Measurements from ENCODE around the gene DDX4. TPM values are rescaled to one million over a fixed set of nuclear protein-coding genes. Genes with fewer than 3 reads are reported as not detected.

DDX4 gene
- polyA plus RNA-seq, 3 donors: not detected

- 100% methylated on average over 1 of the region's 3 CpGs for WGBS (ENCODE audit: insufficient coverage)
- no peak overlapping the region for H3K9ac ChIP-seq (ENCODE audit: insufficient read depth, low read length, poor library complexity, severe bottlenecking)
- H4K20me1 ChIP-seq (ENCODE audit: insufficient read depth, low read length): no peaks in the 10 kb centered on the region
- H3K27ac ChIP-seq (ENCODE audit: low read depth in 1 of 2, low read length in 2 of 2): no peak overlapping the region
- peaks cover 0 to 2% (median 0%) of the 10 kb centered on the region in 3 donors for H3K27me3 Mint-ChIP-seq (ENCODE audit: low read depth in 3 of 3)
- H3K4me3 ChIP-seq (replicated peaks in 1 of 3; ENCODE audit: low read depth in 2 of 3, low read length in 3 of 3): no peak overlapping the region
- H3K9me3 Mint-ChIP-seq: peaks cover 0 to 5% (median 0%) of the 10 kb centered on the region in 7 donors
- intact Hi-C loops (cut with micrococcal nuclease): no loop called here
- no peaks in the 10 kb centered on the region for H3K27me3 ChIP-seq (ENCODE audit: control insufficient read depth in 2 of 2, insufficient read depth in 2 of 2, low read length in 2 of 2)
- no peak for DNase-seq
- H3K4me1 Mint-ChIP-seq: peaks cover 8% of the 10 kb centered on the region
- peaks cover 14 to 40% of the 10 kb centered on the region in 2 donors for H3K36me3 Mint-ChIP-seq
- no peak overlapping the region for H2AFZ ChIP-seq (ENCODE audit: insufficient read depth, low read depth, low read length, poor library complexity, severe bottlenecking)
- no peak overlapping the region for H3K4me2 ChIP-seq (replicated peaks; ENCODE audit: extremely low read depth, low read length, poor library complexity, severe bottlenecking)
- H3K27ac Mint-ChIP-seq: peak overlapping the region in 3 of 7 donors; percentile 7 to 66 (median 55)
- no peak for TF ChIP-seq CTCF (IDR thresholded peaks at IDR 0.05)
- H3K4me1 ChIP-seq (ENCODE audit: control insufficient read depth in 1 of 2, insufficient read depth in 2 of 2, low read length in 2 of 2): peaks cover 0 to 3% of the 10 kb centered on the region in 2 donors
- H3K9me3 ChIP-seq (replicated peaks in 1 of 2; ENCODE audit: control insufficient read depth in 1 of 2, insufficient read depth in 1 of 2, low read length in 2 of 2): no peaks in the 10 kb centered on the region
- peaks cover 4 to 28% of the 10 kb centered on the region in 2 donors for H3K36me3 ChIP-seq (replicated peaks in 1 of 2; ENCODE audit: control insufficient read depth in 1 of 2, insufficient read depth in 2 of 2, low read length in 2 of 2)
- no peaks in the 10 kb centered on the region for H3K79me2 ChIP-seq (ENCODE audit: insufficient read depth, low read length)
- H3K4me3 Mint-ChIP-seq: no peak overlapping the region
Observed at GRCh38 chr5:55699041-55699688, 38.7 kb upstream of the DDX4 start.

- H3K36me3 Mint-ChIP-seq: peaks cover 14 to 31% of the 10 kb centered on the region in 2 donors
- intact Hi-C loops (cut with micrococcal nuclease): no loop called here
- peak overlapping the region in 3 of 7 donors; percentile 13 to 76 (median 50) for H3K27ac Mint-ChIP-seq
Observed at GRCh38 chr5:55700745-55701144, 37.1 kb upstream of the DDX4 start.

More at GRCh38 chr5:55700745-55701144, 37.1 kb upstream of the DDX4 start:
- H3K27me3 ChIP-seq (ENCODE audit: control insufficient read depth in 2 of 2, insufficient read depth in 2 of 2, low read length in 2 of 2): no peaks in the 10 kb centered on the region
- Mint-ChIP-seq H3K9me3 (peaks cover 0 to 5% (median 0%) of the 10 kb centered on the region in 7 donors), H3K4me3 (no peak overlapping the region), H3K27me3 (ENCODE audit: low read depth in 3 of 3) (peaks cover 0 to 2% (median 0%) of the 10 kb centered on the region in 3 donors), H3K4me1 (peaks cover 8% of the 10 kb centered on the region)
- H3K9ac ChIP-seq (ENCODE audit: insufficient read depth, low read length, poor library complexity, severe bottlenecking): no peak overlapping the region
- TF ChIP-seq CTCF (IDR thresholded peaks at IDR 0.05): no peak
- no peak overlapping the region for H3K27ac ChIP-seq (ENCODE audit: low read depth in 1 of 2, low read length in 2 of 2)
- no peaks in the 10 kb centered on the region for H4K20me1 ChIP-seq (ENCODE audit: insufficient read depth, low read length)
- no peak overlapping the region for H3K4me3 ChIP-seq (replicated peaks in 1 of 3; ENCODE audit: low read depth in 2 of 3, low read length in 3 of 3)
- H3K4me2 ChIP-seq (replicated peaks; ENCODE audit: extremely low read depth, low read length, poor library complexity, severe bottlenecking): no peak overlapping the region
- no peak for DNase-seq
- no peaks in the 10 kb centered on the region for H3K9me3 ChIP-seq (replicated peaks in 1 of 2; ENCODE audit: control insufficient read depth in 1 of 2, insufficient read depth in 1 of 2, low read length in 2 of 2)
- H2AFZ ChIP-seq (ENCODE audit: insufficient read depth, low read depth, low read length, poor library complexity, severe bottlenecking): no peak overlapping the region
- H3K36me3 ChIP-seq (replicated peaks in 1 of 2; ENCODE audit: control insufficient read depth in 1 of 2, insufficient read depth in 2 of 2, low read length in 2 of 2): peaks cover 4 to 22% of the 10 kb centered on the region in 2 donors
- H3K79me2 ChIP-seq (ENCODE audit: insufficient read depth, low read length): no peaks in the 10 kb centered on the region
- peaks cover 0 to 3% of the 10 kb centered on the region in 2 donors for H3K4me1 ChIP-seq (ENCODE audit: control insufficient read depth in 1 of 2, insufficient read depth in 2 of 2, low read length in 2 of 2)
- 83% methylated on average over 1 of the region's 2 CpGs for WGBS (ENCODE audit: insufficient coverage)
